ENCODE results near the gene PFN3.
"Not testable (repeated sequence)": the region's sequence is repeated elsewhere in the genome, so short reads cannot be mapped to it uniquely, and the experiment has no call there.

Gene PFN3

DNA sequence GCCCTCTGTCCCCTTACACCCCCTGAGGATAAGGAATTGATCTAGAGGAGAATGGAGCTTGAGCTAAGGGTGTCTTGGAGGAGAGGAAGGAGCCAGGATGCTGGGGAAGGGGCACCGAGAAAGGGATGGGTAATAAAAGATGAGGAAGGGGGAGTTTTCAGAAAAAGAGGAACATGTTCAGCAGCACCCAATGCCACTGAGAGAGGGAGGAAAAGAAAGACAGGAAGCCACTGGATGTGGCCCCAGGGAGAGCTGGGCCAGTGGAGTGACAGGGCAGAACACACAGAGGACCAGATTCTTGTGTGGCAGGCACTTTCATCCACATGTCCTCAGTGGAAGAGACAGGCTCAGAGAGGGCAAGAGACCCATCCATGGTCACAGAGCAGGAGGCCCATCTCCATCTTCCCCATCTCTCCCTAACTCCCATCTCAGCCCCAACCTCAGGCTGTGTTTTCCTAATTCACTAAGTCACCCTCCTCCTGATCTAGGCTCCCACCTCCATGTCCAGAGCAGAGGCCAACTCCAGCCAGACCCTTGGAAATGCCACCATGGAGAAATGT lies 7.2 kb downstream of the PFN3 start:
- no peak for DNase-seq (ENCODE audit: low read depth)

DNA sequence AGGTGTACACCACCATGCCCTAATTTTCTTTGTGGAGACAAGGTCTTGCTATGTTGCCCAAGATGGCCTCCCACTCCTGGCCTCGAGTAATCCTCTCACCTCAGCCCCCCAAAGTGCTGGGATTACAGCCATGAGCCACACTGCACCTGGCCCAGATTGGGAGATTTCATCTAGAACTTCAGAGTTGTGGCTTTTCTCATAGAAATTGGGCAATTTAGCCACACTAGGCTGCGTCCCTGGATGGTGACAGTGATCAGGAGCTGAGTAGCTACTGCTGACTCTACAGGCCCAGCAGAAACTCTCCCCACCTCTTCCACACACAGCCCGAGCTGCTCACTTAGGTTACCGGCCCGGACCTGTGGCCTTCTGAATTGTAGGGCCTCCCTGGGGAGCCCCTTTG lies 7.7 kb downstream of the PFN3 start:
- DNase-seq (ENCODE audit: low read depth): no peak

DNA sequence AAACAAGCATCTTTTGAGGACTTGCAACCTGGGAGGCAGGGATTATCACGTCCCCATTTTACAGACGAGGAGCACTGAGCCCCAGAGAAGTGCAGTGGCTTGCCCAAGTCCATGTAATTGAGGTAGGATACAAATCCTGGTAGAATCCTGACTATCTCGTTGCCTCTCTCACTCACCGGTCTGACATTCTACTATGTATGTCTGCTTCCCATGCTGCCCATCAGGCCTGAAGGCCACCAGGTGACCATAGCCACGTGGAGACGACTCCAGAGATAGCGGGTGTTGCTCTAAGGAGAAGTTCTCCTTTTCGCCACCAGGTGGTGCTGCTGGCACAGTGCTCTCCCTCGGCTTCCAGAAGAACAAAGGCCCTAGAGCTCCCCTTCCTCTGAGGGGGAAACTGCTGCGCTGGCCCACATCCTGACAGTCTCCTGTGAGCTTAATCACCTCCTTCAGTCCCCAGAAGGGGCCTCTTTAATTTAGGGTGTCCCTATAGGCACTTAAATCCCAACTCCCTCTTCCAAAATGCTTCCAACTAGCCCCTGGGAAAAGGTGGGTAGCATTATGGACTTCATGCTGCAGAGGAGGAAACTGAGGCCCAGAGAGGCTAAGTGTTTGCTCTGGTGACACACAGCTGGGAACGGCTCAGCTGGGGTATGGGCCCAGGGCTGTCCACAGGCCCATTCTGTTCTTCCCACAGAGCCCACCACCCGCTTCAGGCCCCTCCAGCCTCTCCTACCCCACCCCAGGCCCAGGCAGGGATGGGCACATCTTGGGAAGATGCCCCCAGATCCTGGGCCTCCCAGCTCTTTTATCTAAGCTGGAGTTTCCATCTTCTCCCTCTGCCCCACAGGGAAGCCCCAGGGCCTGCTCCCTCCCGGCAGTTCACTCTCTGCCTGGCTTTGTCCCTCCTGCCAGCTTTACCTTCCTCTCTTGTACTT lies 9.8 kb downstream of the PFN3 start:
- peak; percentile 64 for DNase-seq (ENCODE audit: low read depth)

DNA sequence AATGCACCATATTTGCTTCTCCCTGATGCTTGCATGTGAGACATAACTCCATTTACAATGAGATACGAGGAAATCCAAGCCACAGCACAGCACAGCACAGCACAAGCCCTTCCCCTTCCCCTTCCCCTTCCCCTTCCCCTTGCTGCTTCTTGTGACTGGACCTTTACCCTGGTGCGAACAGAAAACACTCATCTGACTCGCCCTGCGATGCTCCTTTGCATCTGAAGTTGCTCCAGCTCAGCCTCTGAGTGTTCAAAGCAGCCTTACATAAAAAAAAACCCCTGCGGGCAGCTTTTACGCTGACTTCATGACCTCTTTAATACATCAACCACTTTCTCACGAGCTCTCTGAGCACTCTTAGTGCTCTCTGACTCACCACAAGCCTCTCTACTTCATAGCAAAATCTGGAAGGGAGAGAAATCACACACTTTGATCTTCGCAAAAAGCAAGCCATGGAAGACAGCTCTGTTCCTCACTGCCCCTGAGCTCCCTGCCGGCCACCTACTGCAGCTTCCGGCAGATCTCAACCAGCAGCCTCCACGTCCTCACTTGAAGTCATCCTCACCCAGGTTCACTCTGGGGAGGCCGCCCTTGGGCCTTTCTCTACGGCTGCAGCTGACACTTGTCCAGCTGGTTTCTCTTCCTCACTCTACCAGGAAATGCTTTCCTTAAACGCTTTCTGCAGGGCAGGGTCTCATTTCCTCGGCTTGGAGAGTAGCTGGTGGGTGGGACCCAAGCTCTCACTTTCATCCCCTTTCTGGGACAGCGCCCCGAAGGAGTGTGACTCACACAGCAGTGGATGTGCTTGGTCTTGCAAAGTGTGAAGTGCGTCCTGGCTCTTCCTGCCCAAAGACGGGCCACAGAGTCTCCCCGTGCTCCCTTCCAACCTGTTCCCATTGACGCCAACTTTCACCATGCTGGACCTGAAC lies 11.0 kb downstream of the PFN3 start:
- DNase-seq (ENCODE audit: low read depth): no peak

DNA sequence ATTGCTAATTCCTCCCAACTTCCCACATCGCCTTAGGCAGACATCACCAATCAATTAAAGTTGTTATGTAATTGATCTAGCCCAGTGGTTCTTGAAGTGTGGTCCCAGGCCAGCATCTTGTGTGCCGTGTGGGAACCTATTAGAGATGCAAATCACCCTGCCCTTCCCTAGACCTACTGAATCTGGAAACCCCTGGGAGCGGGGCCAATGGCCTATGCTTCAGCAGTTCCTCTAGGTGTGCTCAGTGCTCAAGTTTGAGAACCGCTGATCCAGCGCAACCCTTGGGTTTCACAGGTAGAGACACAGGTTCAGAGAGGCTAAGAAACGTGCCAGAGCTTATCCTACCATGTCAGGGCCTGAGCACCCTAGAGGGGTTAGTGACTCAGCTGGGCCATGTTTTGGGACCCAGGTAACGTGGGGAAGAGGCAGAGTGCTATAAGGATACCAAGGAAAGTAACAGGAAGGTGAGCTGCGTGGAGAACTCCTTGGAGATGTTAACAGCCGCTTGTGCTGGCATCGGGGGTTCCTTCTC lies 11.9 kb downstream of the PFN3 start:
- no peak for DNase-seq (ENCODE audit: low read depth)

DNA sequence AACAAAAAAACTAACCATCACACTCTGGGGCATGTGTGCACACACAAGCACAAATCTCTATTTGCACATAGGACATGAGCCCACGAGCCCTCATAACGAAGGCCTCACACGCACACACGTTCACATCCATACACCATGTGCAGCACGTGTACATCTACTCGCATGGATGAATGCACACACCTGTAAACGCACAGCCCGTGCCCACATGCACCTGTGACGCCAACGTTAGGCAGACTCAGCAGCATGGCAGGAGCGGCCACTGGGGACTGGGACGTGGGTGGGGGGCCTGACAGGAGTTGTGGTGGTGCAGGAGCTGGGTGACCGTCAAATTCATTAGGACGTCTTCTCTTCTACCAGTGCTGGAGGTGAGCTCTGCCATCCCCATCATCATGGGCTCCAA lies 13.1 kb downstream of the PFN3 start:
- no peak for DNase-seq (ENCODE audit: low read depth)

DNA sequence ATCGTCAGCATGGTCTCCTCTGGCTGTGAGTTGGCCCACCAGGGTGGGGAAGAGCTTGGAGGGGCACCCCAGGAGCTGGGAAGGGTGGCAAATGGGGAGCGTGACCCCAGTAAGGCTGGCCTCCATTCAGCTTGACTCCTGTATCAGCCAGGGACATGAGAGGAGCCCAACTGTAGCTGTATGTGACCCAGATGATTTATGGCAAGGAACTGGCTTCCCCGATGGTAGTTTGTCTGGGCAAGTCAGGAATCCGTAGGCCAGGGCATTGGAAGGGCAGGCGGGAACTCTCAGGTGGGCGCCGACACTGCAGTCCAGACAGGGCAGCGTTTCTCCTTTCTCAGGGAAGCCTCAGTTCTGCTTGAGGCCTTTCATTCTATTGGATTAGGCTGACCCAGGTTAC lies 13.9 kb downstream of the PFN3 start:
- no peak for DNase-seq (ENCODE audit: low read depth)

DNA sequence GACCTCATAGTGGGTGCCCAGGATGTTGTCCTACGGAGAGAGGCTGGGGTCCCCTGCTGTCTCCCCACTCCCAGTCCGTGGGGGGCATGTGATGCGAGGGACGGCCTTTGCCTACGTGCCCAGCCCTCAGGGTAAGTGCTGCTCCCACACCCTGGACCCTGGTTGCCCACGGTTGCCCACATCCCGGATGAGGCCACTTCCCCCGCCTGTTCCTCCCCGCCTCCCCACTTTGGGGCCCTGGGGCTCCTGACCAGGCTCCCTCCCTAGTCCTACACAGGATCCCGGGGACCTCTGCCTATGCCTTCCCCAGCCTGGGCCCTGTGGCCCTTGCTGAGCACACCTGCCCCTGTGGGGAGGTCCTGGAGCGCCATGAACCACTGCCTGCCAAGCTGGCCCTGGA lies 14.7 kb downstream of the PFN3 start:
- DNase-seq (ENCODE audit: low read depth): no peak

DNA sequence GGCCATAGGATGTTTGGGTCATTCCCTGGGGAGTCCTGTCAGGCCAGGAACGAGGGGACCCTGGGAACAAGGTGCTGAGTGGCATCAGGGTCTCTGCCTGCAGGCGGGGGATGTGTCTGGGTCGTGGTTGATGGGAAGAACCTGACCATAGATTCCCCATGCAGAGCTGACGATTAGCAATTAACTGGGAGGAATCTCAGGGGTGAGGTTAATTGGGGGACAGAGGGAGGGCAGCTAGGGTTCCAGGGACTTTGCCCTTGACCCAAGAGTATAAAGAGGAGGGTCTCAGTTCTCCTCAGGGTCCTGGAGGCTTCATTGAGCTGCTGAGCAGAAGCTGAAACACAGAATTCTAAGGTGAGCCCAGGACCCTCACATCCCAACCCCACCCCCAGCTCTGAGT lies 16.3 kb downstream of the PFN3 start, which contains the start of gene SLC34A1:
Gene SLC34A1, plus strand, starts transcription at position 301 of the 400 bp plus-strand sequence. CDS start 1,308 bp downstream, outside the sequence.
- no peak for DNase-seq (ENCODE audit: low read depth)

DNA sequence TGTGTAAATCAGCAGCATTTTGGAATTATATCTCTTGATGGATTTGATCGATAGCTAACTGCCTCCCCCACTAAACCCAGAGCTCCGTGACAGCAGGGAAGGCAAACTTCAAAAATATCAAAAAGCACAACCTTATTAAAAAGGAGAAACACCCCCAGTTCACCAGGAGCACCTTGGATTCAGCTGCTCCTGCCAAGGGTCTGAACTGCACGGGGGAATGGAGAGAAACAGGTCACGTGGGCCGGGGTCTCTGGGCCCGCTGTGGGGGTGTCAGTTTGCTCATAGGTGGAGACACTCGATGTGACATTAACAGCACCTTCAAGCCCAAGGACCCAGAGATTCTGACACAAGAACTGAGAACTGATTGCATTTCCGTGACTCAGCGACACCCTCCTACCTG lies 17.3 kb downstream of the PFN3 start:
- no peak for DNase-seq (ENCODE audit: low read depth)

DNA sequence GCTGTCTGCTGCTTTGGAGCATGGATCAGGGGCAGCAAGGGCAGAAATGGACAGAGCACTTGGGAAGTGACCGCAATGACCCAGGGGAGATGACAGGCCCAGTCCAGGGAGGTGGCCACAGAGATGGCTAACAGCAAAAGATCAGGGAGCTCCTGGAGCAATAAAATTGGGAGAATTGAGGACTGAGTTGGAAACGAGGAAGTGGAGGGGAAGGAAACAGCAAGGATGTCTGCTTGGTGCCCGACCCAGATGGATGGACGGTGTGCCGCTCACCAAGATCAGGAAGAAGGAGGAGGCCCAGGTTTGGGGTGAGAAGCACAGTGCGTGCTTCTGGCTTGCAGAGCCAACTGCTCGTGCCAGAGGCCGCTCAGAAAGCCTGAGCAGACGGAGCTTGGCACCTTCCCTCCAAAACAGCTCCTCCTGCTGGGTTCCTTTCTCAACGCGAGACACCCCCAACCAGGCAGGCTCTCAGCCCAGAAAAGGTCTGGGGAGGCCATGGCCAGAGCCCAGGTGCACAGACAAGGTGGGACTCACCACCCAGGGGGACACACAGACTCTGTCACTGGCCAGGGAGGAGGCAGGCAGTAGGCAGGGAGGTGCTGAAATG lies 17.9 kb downstream of the PFN3 start:
- DNase-seq (ENCODE audit: low read depth): no peak

DNA sequence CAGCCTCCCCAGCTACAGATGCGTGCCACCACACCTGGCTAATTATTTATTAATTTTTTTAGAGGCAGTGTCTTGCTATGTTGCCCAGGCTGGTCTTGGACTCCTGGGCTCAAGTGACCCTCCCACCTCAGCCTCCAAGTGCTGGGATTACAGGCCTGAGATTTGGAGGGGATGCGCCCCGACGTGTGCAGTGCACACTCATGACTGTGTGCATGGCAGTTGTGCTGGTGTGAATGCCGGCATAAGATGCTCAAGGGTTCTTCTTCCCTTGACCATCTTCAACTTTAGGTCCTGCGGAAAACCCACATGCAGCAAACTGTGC lies 19.7 kb downstream of the PFN3 start:
- DNase-seq (ENCODE audit: low read depth): no peak

DNA sequence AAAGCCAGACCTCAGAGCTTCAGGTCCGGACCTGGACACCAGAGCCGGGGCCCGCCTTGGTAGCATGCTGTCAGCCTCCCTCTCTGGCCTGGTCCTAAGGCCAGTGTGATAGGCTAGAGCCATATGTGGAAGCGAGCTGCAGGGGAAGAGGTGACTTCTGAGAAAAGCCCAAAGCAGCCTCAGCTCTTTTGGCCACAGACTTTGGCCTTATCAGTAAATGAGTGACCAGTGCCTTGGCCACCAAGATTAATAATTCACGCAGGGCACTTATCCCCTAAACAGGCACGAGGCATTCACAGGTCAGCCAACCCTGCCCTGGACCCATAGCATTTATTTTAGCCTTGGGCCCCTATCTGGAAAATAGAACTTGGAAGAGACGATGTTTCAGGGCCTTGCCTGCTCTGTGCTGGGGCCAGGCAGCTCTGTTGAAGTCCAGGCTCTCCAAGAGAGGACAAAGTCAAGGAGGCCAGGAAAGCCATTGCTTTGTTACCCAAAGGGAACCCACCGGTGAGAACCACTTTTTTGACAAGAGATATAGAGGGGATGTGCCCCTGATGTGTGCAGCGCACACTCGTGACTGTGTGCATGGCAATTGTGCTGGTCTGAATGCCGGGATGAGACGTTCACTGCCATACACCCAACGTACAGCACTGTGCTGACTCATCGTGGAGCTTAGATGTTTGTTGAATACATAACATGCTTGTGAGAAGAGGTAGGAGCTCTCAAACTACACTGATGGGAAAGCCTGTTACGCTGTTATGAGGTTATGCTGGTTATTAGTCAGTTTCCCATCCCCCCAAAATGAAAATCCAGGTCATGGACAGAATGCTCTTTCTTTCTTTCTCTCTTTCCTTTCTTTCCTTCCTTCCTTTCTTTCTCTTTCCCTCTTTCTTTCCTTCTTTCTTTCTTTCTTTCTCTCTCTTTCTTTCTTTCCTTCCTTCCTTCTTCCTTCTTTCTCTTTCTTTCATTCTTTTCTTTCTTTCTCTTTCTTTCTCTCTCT lies 21.3 kb downstream of the PFN3 start:
- DNase-seq (ENCODE audit: low read depth): no peak

DNA sequence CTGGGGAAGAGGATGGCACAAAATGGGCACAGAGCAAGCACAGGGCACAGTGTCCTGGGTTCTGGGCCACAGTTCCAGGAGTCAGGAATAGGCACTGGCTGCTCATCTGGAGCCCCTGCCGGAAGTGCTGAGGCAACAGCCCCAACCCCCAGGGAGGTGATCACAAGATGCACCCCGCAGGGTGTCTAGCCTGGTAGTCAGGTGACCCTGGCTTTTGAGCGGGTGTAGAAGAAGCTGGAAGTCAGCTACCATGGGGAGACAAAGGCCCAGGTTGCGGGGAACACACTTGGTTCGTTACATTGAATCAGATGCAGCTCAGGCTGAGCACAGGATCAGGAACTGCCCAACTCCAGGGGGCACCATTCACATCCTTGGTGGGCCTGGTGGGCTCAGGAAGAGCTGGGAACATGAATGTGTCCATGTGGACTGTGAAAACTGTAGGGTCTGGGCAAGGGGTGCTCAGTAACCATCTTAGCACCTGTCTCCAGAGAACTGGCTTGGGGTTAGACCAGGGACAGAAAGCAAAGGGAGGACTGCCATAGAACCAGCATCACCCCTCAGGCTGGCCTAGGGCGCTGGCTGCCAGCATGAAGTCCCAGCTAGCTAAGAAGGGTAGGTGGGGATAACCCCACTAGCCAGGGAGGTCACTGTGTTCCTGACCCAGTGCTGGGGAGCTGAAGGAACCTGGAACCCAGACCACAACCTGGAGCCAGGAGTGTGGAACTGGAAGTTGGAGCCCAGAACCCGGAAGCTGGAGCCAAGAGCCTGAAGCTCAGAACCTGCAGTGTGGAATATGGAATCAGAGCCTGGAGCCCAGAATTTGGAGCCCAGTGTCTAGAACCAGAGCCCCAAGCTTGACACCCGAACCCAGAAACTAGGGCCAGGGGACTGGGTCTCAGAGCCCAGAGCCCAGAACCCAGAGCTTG lies 22.3 kb downstream of the PFN3 start:
- no peak for DNase-seq (ENCODE audit: low read depth)

DNA sequence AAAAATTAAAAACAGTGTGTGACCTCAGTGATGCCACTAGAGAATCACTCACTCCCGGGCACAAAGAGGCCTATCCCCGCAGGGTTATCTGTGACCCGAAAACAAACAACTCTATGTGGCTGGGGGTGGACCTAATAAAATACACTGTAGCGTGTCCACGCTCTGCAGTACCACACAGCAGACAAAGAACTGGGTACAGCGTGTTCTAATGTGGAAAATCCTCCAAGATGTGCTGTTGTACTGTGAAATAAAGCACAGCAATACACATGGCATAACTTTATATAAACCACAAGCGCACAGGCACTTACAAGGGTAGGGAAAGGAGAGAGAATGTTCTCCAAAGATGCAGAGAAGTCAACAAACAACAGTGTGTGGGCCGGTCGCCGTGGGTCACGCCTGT lies 24.4 kb downstream of the PFN3 start:
- DNase-seq (ENCODE audit: low read depth): no peak

DNA sequence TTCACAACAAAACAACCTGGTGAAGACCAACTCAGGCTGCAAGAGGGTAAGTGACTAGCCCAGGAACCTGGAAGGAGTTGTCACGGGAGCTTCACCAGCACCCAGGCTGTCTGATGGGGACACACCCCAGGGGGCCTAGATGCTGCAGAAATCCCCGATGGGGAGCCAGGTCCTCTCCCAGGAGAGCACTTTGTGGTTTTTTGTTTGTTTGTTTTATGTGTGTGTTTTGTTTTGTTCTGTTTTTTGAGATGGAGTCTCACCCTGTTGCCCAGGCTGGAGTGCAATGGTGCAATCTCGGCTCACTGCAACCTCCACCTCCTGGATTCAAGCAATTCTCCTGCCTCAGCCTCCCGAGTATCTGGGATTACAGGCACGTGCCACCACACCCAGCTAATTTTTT lies 24.9 kb downstream of the PFN3 start:
- DNase-seq (ENCODE audit: low read depth): not testable (repeated sequence)

DNA sequence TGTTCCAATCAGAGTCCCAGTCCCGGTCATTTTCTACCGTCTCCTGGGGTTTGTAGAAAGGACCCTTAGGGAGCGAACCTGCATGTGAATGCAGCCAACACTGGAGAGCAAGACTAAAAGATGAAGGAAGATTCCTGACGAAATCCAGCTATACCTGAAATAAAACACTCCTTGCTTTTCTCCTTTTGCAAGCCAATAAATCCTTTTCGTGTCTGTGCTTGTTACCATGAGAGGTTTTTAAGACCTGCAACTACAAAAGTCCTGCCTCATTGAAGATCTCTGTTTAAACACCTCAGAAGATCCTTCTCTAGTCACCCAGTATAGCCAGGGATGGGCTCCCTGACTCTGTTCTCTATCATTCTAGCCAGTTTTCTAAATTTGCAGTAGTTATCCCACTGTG lies 26.2 kb downstream of the PFN3 start:
- no peak for DNase-seq (ENCODE audit: low read depth)

DNA sequence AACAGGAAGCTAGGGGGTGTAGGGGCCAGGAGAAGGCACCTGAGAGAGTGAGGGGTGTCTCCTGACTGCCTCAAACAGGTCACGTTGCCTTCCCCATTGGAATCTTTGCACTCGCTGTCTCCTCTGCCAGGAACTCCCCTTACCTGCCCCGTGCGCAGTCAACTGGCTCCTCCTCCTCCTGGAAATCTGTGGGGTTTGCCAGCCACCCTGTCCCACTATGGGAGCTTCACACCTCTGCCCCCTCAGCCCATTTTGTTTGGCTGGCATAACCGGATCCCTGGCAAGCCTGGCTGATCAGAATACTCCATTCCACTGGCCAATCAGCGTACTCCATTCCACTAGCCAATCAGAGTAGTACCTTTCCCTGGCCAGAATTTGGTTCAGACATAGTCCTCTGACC lies 26.7 kb downstream of the PFN3 start:
- no peak for DNase-seq (ENCODE audit: low read depth)

DNA sequence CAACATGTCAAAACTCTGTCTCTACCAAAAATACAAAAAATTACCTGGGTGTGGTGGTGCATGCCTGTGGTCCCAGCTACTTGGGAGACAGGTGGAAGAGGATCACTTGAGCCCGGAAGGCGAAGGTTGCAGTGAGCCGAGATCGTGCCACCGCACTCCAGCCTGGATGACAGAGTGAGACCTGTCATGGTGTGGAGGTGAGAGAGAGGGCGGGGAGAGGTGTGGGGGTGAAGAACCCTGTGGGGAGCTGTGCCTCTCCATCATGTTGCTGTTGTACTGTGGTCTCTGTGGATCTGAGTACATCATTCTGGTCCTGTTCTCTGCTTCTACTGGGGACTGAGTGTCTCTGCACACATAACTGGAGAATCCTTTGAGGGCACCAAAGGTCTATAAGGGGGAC lies 27.6 kb downstream of the PFN3 start:
- no peak for DNase-seq (ENCODE audit: low read depth)
